HG02852 (cell line): ENCODE data around the gene ACTL8.

Experiments
- ATAC-seq: cut with Tn5 transposase; IDR thresholded peaks from one replicate; pipeline ENCODE4 v1.9.1; 2021; ENCODE audit warnings: mild to moderate bottlenecking, moderate library complexity; ENCODE audit not compliant: unreplicated experiment

ACTL8 gene

GRCh38 chr1:17873007-17873675, 118.0 kb downstream of the ACTL8 start:
- ATAC-seq, result no peak

GRCh38 chr1:17874231-17874630, 119.1 kb downstream of the ACTL8 start:
- ATAC-seq, result no peak

DNA sequence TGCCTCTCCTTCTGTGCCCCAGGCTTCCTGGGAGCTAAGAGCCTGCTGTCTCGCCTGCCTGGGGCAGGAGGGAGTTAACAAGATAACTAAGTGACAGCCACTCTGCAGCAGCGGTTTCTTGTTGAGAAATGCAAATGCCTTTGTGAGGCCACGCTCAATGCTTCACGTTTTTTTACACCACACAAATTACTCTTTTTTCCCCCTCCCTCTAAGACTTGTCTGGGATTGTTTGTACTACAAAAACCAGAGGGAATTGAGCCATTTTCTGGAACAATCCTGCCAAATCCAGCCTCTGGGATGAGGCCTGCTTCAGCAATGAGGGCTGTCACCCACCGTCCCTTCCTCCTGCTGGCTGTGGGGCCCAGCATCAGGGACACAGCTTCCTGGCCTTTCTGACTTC, 119.6 kb downstream of the ACTL8 start:
- no peak for ATAC-seq

DNA sequence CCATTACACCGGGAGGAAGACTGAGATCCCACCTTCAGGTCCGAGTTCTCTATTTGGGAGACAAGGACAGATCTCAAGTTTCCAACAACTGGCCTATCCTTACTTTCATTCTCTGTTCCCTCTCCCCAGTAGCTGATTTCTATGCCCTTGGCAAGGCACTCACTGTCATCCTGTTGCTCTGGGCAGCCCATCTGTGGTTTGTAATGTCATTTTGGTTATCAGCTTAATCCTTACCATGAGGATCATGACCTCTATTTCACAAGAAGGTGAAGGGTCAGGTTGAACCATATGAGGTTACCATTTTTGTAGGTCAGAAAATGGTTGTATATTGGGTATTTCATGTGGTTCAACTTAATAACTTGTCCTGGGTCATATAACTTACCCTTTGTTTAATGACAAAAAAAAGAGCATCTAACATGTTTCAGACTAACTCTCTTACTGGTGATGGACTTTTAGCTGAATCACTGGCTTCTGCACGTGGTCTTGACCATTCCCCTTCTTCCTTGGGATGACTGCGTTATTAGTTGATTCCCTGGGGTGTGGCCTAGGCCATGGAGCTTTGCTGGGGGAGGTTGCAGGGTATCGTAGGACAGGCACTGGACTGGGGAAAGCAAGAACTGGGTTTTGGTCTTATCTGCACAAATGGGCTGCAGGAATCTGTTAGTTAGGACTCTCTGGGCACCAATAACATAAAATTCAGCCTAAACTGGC, 120.2 kb downstream of the ACTL8 start:
- ATAC-seq, result no peak

GRCh38 chr1:17875882-17876280, 120.7 kb downstream of the ACTL8 start:
- ATAC-seq, result no peak
